Stomach (tissue), 4 donors: Measurements from ENCODE around the gene GRB10.

ENCODE experiments used
- POLR2A ChIP-seq, 4 donors: fragments of 450-650 bp; IDR thresholded peaks; one replicate each; pipeline ENCODE4 v1.6.1; 2016; ENCODE audit warnings: antibody characterized with exemption in 4 of 4, control low read depth in 2 of 4, mild to moderate bottlenecking in 1 of 4, moderate library complexity in 1 of 4
- POLR2AphosphoS5 ChIP-seq, 3 donors: sonication (generic); formaldehyde crosslinking; IDR thresholded peaks; one replicate each; pipeline ENCODE4 v1.6.1; 2016; ENCODE audit warnings: antibody characterized with exemption in 3 of 3
- TF ChIP-seq, protein P1 (sequence below), 7 experiments: fragments of 450-650 bp in 4 of 7; fragments of 200-600 bp in 3 of 7; sonication (generic) in 3 of 7; IDR thresholded peaks; one replicate each; pipeline ENCODE4 v1.5.1; 2016 to 2019; ENCODE audit warnings: antibody characterized with exemption in 7 of 7, control low read depth in 2 of 7, mild to moderate bottlenecking in 1 of 7

DNA sequence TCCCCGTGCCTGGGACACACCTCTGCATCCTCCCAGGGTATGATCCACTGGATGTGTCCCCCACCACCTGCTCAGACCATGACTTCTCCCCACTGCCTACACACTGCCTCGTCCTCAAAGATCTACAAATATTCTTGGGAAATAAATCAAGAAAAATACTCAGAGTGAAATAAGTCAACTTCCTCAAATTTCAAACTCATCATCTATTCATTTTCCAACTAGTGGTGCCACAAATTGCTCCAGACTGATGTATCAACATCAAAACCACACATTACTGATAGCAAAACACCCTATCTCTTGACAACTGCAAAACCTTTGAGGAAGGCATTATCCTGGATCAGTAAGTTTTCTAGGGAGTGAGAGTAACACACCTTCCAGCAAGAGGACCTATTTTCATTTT lies 87.7 kb downstream of the GRB10 start:
- TF ChIP-seq, protein P1, sequence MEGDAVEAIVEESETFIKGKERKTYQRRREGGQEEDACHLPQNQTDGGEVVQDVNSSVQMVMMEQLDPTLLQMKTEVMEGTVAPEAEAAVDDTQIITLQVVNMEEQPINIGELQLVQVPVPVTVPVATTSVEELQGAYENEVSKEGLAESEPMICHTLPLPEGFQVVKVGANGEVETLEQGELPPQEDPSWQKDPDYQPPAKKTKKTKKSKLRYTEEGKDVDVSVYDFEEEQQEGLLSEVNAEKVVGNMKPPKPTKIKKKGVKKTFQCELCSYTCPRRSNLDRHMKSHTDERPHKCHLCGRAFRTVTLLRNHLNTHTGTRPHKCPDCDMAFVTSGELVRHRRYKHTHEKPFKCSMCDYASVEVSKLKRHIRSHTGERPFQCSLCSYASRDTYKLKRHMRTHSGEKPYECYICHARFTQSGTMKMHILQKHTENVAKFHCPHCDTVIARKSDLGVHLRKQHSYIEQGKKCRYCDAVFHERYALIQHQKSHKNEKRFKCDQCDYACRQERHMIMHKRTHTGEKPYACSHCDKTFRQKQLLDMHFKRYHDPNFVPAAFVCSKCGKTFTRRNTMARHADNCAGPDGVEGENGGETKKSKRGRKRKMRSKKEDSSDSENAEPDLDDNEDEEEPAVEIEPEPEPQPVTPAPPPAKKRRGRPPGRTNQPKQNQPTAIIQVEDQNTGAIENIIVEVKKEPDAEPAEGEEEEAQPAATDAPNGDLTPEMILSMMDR (IDR thresholded peaks at IDR 0.05): no peak
- TF ChIP-seq POLR2A (IDR thresholded peaks at IDR 0.05) (no peak), POLR2AphosphoS5 (IDR thresholded peaks at IDR 0.05) (no peak)
